Esophagus squamous epithelium (tissue), 5 donors: ENCODE results near the gene C10orf67. TPM values are rescaled to one million over a fixed set of nuclear protein-coding genes. Genes with fewer than 3 reads are reported as not detected.
"Not testable (repeated sequence)": the region's sequence is repeated elsewhere in the genome, so short reads cannot be mapped to it uniquely, and the experiment has no call there.

ENCODE experiments used
- DNase-seq: peaks from one replicate; lab custom pipeline; 2025; lab: John Stamatoyannopoulos, UW
- H3K27ac ChIP-seq, 4 donors: fragments of 200-600 bp; sonication (generic); one replicate each; pipeline ENCODE4 v1.5.1; 2016 to 2019; ENCODE audit warnings: mild to moderate bottlenecking in 1 of 4
- H3K27me3 ChIP-seq, 4 donors: fragments of 200-600 bp; sonication (generic); 1 replicate in 3 of 4; 2 replicates in 1 of 4; pipeline versions ENCODE4 v1.5.1 to v1.6.0; 2017 to 2021; ENCODE audit warnings: antibody characterized with exemption in 1 of 4
- H3K36me3 ChIP-seq, 3 donors: fragments of 200-600 bp; sonication (generic); one replicate each; pipeline ENCODE4 v1.5.1; 2016 to 2019
- H3K4me1 ChIP-seq, 3 donors: fragments of 200-600 bp; sonication (generic); one replicate each; pipeline ENCODE4 v1.5.1; 2017 to 2019
- H3K4me3 ChIP-seq, 4 donors: fragments of 200-600 bp; sonication (generic); 1 replicate in 3 of 4; 2 replicates in 1 of 4; pipeline ENCODE4 v1.5.1; 2016 to 2019; ENCODE audit warnings: mild to moderate bottlenecking in 2 of 4, moderate library complexity in 1 of 4
- H3K9me3 ChIP-seq, 3 donors: fragments of 200-600 bp; sonication (generic); one replicate each; pipeline ENCODE4 v1.5.1; 2016 to 2019
- CTCF ChIP-seq, 6 experiments: fragments of 450-650 bp in 4 of 6; fragments of 200-600 bp in 2 of 6; sonication (generic) in 2 of 6; IDR thresholded peaks; one replicate each; pipeline ENCODE4 v1.5.1; 2016 to 2019; ENCODE audit warnings: antibody characterized with exemption in 6 of 6, mild to moderate bottlenecking in 4 of 6, moderate library complexity in 4 of 6
- POLR2A ChIP-seq, 4 donors: fragments of 450-650 bp; IDR thresholded peaks; one replicate each; pipeline ENCODE4 v1.6.1; 2017; ENCODE audit warnings: antibody characterized with exemption in 4 of 4, mild to moderate bottlenecking in 4 of 4, moderate library complexity in 3 of 4
- WGBS, 2 donors: methylation state at CpG; one replicate each; pipeline ENCODE4 v1.1.5; 2018; 5-methylcytosine and 5-hydroxymethylcytosine counted together
- intact Hi-C: fragments of 100-400 bp; cut with DNase I; formaldehyde crosslinking; loops from one replicate; pipeline ENCODE4 v1.15.0; 2022
- total RNA-seq, 4 donors: library from RNA; depleted of rRNA; stranded (reverse); fragments of >200 nt; gene quantifications; one replicate each; pipeline ENCODE4 v1.1.0, GENCODE V29; 2016
- donor health status: DM: yes; HTN: yes; CAD: no.

Gene C10orf67
- total RNA-seq = under 1 TPM in 2 of 4 donors, not detected in 2; 0.18 to 0.27 TPM

- WGBS, 2 donors = 1% methylated on average over 18 to 20 of the region's 31 CpGs
- peaks cover 0 to 25% (median 0%) of the 10 kb centered on the region in 4 donors for H3K27me3 ChIP-seq
- H3K27ac ChIP-seq = peak within 1 kb of the TSS; percentile 11 to 52 (median 18)
- H3K4me1 ChIP-seq = peaks cover 0 to 41% (median 7%) of the 10 kb centered on the region in 3 donors
- H3K9me3 ChIP-seq = no peaks in the 10 kb centered on the region
- no peak for DNase-seq
- TF ChIP-seq CTCF (IDR thresholded peaks at IDR 0.05) (no peak), POLR2A (IDR thresholded peaks at IDR 0.05) (no peak)
- H3K4me3 ChIP-seq = peak within 1 kb of the TSS; percentile 34 to 70 (median 49)
- no peaks in the 10 kb centered on the region for H3K36me3 ChIP-seq
- intact Hi-C loops = no loop called here
Observed at GRCh38 chr10:23344241-23344841, at the start of gene C10orf67. Gene C10orf67 (minus strand): TSS chr10:23344797. CDS start chr10:23344774, 23 bp downstream.

GRCh38 chr10:23391821-23392220 lies 47.2 kb upstream of the C10orf67 start:
- 74 to 81% methylated on average over 2 of the region's 2 CpGs for WGBS, 2 donors
- Histone ChIP-seq H3K27ac (no peak overlapping the region), H3K36me3 (no peaks in the 10 kb centered on the region), H3K27me3 (no peaks in the 10 kb centered on the region), H3K4me1 (no peaks in the 10 kb centered on the region), H3K9me3 (no peaks in the 10 kb centered on the region), H3K4me3 (no peak overlapping the region)
- no peak for DNase-seq
- TF ChIP-seq POLR2A (IDR thresholded peaks at IDR 0.05) = no peak
- TF ChIP-seq CTCF (IDR thresholded peaks at IDR 0.05) = no peak
- intact Hi-C loops = no loop called here

GRCh38 chr10:23390809-23391208 lies 46.2 kb upstream of the C10orf67 start:
- no peak for DNase-seq
- TF ChIP-seq POLR2A (IDR thresholded peaks at IDR 0.05) (no peak), CTCF (IDR thresholded peaks at IDR 0.05) (no peak)
- Histone ChIP-seq H3K36me3 (no peaks in the 10 kb centered on the region), H3K9me3 (no peaks in the 10 kb centered on the region), H3K4me3 (no peak overlapping the region), H3K27ac (no peak overlapping the region), H3K4me1 (no peaks in the 10 kb centered on the region), H3K27me3 (no peaks in the 10 kb centered on the region)
- intact Hi-C loops = no loop called here
- 96 to 97% methylated on average over 4 of the region's 4 CpGs for WGBS, 2 donors

GRCh38 chr10:23390408-23390807 lies 45.8 kb upstream of the C10orf67 start:
- intact Hi-C loops, H3K27ac ChIP-seq, H3K9me3 ChIP-seq, DNase-seq, H3K36me3 ChIP-seq, H3K4me1 ChIP-seq, H3K27me3 ChIP-seq, H3K4me3 ChIP-seq: not testable (repeated sequence)
- WGBS, 2 donors = 83 to 89% methylated on average over 9 to 10 of the region's 10 CpGs

- intact Hi-C loops, H3K27me3 ChIP-seq, H3K36me3 ChIP-seq, DNase-seq, H3K27ac ChIP-seq, H3K4me3 ChIP-seq, H3K9me3 ChIP-seq: not testable (repeated sequence)
- WGBS, 2 donors = 88 to 100% methylated on average over 2 to 3 of the region's 3 CpGs
- peaks cover 0 to 17% (median 0%) of the 10 kb centered on the region in 3 donors for H3K4me1 ChIP-seq
Observed at GRCh38 chr10:23387516-23387915, 42.9 kb upstream of the C10orf67 start.

GRCh38 chr10:23386052-23386451 lies 41.5 kb upstream of the C10orf67 start:
- DNase-seq = no peak
- no peaks in the 10 kb centered on the region for H3K9me3 ChIP-seq
- H3K4me3 ChIP-seq = no peak overlapping the region
- intact Hi-C loops = no loop called here
- H3K4me1 ChIP-seq = peaks cover 0 to 17% (median 0%) of the 10 kb centered on the region in 3 donors
- H3K36me3 ChIP-seq = no peaks in the 10 kb centered on the region
- no peaks in the 10 kb centered on the region for H3K27me3 ChIP-seq
- no peak overlapping the region for H3K27ac ChIP-seq
- TF ChIP-seq POLR2A (IDR thresholded peaks at IDR 0.05) (no peak), CTCF (IDR thresholded peaks at IDR 0.05) (no peak)
- WGBS, 2 donors = 77 to 82% methylated on average over 3 of the region's 3 CpGs
